Bone marrow (tissue), 2 donors: ENCODE data around the gene DNER.

Experiments
- DNase-seq, 2 donors: peaks; one replicate each; lab custom pipeline; 2025; lab: John Stamatoyannopoulos, UW

Gene DNER

DNA sequence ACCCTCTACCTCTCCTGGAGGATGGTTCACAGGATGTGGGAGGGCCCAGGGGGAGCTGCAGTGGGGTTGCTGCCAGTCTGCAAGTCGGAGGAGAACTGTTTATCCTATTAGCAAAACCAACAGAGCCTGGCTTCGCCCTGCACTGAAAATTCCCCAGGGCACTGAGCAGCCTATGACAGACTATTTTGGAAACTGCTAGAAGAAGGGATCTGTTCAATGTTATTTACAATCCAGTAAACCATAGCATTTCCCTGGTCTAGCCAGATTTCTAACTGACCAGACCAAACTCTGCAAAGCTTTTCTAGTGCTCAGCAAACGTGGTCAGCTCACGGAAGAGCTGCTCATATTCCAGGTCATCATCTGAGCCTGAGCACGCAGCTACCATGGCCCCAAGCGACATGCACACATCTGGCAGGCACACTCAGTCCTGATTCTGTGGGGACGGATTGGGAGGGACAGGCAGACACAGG lies 378.4 kb downstream of the DNER start:
- no peak for DNase-seq

DNA sequence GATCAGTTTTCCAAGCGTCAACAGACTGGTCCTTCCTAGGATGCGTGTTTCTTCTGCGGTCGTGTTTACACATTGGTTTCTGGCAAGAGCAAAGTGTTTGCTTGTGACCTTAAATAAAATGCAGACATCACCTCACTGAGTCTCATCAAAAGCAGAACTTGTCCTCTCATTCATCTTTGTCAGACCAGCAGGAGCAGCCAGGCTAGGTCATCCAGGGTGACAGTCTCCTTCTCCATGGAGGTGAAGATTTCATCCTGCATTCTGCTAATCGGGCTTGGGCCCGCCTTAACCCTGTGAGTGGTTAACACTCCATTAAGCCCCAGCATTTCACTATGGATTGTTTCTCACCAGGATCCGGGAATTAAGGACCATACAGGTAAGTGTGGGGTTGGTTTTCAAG lies 379.0 kb downstream of the DNER start:
- no peak for DNase-seq

DNA sequence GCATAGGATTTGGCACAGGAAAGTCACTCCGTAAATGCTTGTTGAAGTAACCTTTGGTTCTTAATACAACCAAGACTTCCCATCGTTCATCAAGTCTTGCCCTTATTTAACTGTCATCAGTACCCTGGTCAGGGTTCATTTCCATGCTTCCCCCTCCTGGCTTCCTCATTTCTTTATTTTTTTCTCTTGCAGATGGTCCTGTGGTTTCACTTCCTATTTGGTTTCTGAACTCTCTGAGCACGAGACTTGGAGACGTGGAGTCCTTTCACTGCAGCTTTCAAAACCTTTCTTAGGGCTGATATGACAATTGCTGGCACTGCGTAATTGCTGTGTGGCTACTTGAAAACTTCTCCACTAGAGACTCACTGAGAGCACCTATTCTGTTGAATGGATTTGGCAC lies 383.4 kb downstream of the DNER start:
- DNase-seq = no peak

DNA sequence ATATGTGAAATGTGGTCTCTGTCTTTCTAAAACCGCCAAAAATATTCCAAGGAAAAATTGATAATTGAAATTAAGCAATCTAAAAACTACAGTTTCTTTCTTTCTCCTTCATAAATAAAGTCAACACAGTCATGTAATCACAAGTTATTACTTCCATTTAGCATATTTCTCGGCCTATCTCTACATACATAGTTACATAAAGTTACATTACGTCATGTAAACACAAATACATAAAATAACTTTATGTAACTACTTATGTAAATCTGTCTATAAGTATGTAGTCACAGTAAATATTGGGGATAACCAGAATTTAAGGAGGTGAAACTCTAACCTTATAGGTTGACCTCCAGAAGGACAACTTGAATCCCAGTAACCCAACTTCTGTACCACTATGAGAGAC lies 394.8 kb downstream of the DNER start:
- no peak for DNase-seq

DNA sequence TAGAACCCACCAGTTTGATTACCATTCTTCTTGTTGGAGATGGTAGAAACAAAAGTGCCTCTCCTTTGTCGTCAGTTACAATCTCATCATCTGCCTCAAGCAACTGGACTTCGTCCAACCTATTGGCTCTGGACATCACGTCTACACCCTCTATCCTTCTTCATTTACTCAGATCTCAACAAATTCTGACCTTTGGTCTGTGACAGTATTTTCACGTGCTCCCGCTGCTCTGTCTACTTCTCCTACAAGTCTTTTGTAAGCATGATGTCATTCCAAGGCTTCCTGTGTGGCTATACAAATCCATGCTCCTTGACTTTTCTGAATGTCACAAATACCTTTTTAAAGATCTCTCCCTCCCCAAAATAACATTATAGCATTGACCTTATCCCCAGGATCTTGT lies 400.2 kb downstream of the DNER start:
- DNase-seq = no peak

DNA sequence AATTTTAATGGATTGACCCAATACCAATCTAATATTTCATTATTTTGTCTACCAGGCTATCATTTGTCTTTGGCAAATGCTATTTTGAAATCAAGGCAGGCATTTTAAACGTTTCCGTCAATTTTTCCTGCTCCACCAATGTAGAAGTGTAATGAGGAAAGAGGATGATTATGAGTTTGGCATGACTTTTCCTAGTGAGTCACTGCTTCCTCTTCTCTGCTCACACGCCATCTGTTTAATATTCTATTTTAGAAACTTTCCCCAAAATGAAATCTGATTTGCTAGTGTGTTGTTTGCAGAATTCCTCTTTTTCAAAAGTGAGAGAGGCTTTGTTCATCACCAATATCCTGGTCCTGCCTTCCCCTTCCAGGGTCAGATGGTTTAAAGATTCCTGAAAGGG lies 400.8 kb downstream of the DNER start:
- DNase-seq = no peak
